Mononuclear cell (primary cell): ENCODE measurements around the gene TMEM72. TPM values are rescaled to one million over a fixed set of nuclear protein-coding genes. Genes with fewer than 3 reads are reported as not detected.

Source experiments
- H3K27me3 ChIP-seq: 2 replicates; pipeline ENCODE4 v1.6.0; 2011; ENCODE audit warnings: low read length, control low read depth; ENCODE audit not compliant: insufficient read depth
- H3K4me1 ChIP-seq: 2 replicates; pipeline ENCODE4 v1.5.1; 2011; ENCODE audit warnings: mild to moderate bottlenecking, low read length, control low read depth; ENCODE audit not compliant: insufficient read depth
- H3K4me3 ChIP-seq: 2 replicates; pipeline ENCODE4 v1.5.1; 2011; ENCODE audit warnings: mild to moderate bottlenecking, low read length, moderate library complexity
- H3K9me3 ChIP-seq: 2 replicates; pipeline ENCODE4 v1.5.1; 2011; ENCODE audit warnings: low read depth, mild to moderate bottlenecking, control low read depth, low read length
- total RNA-seq: library from RNA; depleted of rRNA; stranded (reverse); fragments of >200 nt; gene quantifications from one replicate; pipeline ENCODE4 v1.2.3, GENCODE V29; 2012

The TMEM72 gene
- total RNA-seq, 1 donor = not detected

DNA sequence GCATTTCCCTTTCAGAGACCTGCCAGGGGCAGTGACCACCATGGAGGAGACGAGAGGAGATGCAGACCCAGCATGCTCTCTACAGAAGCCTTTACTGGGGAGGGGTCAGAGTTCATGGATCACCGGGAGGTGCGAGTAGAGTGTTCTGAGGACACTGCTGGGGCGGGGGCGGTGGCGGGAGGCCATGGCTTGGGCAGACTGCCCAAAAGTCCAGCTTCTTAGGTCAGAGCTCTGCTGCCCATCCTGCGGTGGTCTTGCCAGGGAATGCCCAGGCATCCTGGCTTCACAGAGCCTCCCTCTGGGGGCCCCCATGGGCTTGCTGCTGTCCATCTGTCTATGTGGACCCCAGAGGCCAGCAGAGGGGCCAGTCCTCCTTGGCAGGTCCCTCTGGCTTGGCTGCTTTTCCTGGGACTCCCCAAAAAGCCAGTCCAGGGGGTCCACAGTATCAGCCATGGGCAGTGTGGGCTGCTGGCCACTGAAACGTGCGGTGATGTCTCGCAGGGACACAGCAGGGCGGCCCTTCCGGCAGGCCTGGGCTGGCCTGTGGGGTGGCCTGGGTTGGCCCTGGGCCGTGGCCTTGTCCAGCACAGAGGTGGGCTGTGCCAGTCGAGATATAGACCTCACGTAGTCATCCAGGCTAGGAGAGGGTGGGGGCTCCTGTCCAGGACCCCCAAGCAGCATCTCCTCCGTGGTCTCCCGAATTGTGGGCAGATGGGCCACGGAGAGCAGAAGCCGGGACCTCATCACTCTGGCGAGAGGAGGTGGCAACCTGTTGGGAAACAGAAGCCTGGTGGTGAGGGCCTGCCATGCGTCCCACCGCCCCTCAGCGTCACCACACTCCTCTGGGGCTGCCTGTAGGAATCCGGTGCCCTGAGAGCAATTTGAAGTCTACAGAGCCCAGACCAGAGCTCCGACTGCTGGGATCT lies 66.4 kb downstream of the TMEM72 start:
- Histone ChIP-seq H3K9me3 (no peaks in the 10 kb centered on the region), H3K4me1 (peaks cover 43% of the 10 kb centered on the region), H3K27me3 (no peaks in the 10 kb centered on the region), H3K4me3 (no peak overlapping the region)

DNA sequence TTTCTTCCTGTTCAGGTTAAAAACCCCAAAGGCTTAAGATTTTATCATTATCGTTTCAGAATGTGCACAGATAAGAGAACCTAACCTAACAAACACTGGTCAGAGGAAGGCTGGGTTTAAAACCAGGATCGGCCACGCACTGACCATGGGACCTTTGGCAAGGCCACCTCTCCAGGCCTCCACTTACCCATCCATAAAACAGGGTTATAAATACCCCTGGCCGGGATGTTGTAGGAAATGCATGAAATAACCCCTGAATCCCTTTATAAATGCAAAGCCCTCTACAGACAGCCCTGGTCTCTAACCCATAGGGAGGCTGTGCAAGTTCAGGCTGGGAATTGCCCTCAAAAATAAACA lies 67.1 kb downstream of the TMEM72 start:
- peaks cover 37% of the 10 kb centered on the region for H3K4me1 ChIP-seq
- no peak overlapping the region for H3K4me3 ChIP-seq
- H3K27me3 ChIP-seq = no peaks in the 10 kb centered on the region
- no peaks in the 10 kb centered on the region for H3K9me3 ChIP-seq

DNA sequence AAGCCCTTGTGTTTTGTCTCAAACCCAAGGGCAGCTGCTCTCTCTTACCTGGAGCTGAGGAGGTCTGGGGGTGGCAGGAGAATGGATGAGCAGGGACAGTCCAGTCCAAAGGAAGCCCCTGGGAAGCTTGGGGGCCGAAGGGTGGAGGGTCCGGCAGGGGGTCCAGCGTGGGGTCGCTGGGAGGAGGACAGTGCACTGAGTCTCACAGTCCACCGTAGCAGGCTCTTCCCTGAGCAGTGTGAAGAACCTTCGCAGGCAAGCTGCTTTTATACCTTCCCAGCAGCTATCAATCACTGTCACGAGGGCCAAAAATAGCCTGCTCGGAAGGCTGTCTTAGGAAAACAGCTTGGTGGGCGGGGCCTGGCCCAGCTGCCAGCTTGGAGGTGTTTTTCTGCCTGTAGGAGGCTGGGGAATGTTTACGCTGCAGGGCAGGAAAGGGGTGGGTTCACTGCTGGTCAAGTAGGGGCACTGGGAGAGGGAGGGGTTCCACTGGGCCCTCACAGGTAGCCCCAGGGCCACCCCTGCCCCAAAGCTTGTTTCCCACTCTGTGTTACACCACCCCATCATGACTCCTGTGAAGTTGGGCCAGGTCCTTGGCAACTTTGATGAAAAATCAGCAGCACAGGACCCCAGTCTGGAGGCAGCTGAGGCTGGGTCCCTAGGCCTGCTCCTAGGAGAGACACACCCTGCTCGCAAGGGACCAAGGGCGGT lies 67.6 kb downstream of the TMEM72 start, which contains the start of gene DEPP1:
Gene DEPP1 (minus strand): TSS at position 240 of the 711 bp plus-strand sequence. CDS start 779 bp downstream, outside the sequence.
- H3K4me1 ChIP-seq = peaks cover 32% of the 10 kb centered on the region
- no peaks in the 10 kb centered on the region for H3K9me3 ChIP-seq
- no peak within 1 kb of the TSS for H3K4me3 ChIP-seq
- no peaks in the 10 kb centered on the region for H3K27me3 ChIP-seq

DNA sequence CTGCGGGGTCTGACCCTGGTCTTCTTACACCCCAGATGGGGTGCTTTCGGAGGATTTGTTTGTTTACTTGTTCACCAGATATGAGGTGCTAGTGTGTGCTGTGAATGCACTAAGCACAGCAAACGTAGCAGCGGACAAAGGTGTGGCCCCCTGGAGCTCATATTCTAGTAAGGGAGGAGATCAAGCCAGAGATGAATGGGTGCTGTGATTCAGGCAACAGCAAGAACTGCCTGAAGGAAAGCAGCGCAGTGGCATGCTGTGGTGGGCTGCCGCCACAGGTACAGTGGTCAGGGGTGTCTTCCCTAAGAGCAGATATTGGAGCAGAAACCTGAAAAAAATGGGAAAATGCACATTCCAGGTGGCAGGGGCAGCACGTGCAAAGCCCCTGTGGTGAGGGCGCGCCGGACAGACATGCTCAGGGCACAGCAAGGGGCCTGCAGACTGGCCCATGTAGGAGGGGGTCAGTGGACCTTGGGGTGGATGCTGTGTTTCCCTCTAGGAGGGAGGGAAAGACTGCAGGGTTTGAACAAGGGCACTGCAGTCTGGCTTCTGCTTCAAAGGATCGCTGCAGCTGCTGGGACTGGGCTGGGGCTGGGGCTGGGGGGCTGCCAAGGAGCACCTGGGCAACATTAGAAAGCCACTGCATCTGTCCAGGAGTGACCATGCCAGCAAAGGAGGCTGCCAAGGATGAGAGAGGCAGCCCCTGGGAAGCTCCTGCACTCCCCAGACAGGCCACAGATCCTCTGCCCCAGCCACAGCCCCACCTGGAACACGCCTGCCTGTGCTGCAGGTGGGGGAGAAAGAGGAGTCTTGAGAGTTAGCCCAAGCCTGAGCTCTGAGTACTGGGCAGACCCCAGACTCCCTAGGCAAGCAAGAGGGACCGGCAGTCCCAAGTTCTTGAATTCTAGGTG lies 68.4 kb downstream of the TMEM72 start:
- Histone ChIP-seq H3K9me3 (no peaks in the 10 kb centered on the region), H3K4me3 (no peak overlapping the region), H3K4me1 (peaks cover 24% of the 10 kb centered on the region), H3K27me3 (no peaks in the 10 kb centered on the region)

DNA sequence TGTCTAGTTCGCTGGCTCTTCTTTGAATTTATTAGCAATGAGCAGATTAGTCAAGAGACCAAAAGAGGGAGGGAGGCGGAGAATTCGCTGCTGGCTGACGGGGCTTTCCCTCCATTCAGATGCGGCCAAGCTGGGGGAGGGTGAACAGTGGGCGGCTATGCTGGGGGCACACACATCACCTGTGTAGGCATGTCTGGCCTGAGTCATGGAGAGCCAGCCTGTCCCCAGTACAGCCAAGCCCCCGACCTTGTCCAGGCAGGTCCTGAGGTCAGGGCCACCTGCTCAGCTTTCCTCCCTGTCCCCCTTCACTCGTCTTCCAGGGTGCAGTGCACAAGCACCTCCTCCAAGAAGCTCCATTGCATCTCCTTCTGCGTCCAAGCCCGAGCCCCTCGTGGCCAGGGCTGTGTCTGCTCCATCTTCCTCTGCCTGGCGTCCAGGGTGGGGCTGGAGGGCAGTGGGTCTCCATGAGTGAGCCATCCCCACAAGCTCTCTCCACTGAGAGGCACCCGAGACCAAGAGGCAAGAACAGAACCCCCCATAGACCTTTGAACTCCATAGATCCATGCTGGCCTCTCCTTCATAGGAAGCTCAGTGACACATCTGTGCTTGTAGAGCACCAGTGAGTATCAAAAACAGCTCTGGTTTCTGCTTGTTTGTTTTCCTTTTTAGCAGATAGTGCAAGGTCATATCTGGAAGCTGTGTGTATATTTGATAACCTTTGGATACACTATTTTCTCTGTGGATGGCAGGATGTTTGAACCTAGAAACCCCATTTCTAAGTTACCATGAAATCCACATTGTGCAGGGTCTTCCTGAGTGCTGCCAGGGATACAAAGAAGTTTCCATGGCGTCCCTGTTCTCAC lies 69.4 kb downstream of the TMEM72 start:
- no peaks in the 10 kb centered on the region for H3K9me3 ChIP-seq
- H3K4me1 ChIP-seq = peaks cover 17% of the 10 kb centered on the region
- no peaks in the 10 kb centered on the region for H3K27me3 ChIP-seq

DNA sequence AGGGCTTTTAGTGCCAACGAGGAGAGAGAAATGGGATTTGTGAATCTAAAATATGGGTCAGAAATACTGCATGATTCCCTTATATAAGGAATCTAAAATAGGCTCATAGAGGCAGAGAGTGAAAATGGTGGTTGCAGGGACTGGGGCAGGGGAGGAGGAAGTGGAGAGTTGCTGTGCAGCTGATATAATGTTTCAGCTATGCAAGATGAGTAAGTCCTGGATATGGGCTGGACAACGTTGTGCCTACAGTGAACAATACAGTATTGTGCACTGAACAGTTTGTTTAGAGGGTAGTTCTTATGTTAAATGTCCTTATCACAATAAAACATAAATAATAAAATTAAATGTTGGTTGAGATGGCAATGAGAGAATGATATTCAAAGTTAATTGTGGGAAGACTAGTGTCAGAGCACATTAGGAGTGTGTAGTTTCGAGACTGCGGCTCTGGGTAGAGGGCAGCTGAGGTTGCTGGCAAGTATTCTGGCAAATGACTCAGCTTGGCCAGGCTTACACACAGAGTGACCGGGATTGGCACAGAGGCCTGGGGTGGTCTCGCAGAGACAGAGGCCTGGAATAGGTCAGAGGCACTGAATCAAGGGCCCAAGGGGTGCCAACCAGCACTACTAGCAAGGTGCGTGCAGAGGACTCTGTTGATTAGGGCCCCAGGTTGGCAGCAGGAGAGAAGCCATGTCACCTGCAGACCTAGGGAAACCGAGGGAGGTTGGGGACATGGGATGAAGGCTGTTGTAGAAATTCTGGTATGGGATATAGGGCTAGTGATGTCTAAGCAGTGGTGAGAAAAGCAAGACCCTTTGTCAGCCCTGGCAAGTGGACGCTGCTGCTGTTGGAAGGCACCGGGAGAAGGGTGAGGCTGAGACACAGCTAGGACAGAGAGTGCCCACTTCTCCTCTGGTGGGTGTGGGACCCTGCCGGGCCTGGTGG lies 70.3 kb downstream of the TMEM72 start:
- peaks cover 17% of the 10 kb centered on the region for H3K4me1 ChIP-seq
- no peaks in the 10 kb centered on the region for H3K27me3 ChIP-seq

More for the DNA sequence above, 69.4 kb downstream of the TMEM72 start:
- H3K4me3 ChIP-seq = no peak overlapping the region

DNA sequence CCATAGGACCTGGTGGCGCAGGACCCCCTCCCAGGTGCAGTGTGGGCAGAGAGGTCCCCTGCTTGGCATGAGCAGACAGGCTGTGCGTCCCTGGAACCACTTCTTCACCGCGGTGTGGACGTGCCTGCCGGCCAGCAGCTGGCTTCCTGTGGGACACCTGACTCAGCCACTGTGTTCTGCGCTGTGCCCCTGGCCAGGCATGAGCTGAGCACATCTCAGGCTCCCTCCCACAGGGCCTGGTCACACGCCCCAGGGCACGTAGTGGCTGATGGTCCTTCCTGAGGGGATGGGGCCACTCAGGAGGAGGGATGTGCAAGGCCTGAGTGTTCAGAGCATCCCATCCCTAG lies 71.0 kb downstream of the TMEM72 start:
- Histone ChIP-seq H3K27me3 (no peaks in the 10 kb centered on the region), H3K4me3 (no peak overlapping the region), H3K9me3 (no peaks in the 10 kb centered on the region), H3K4me1 (peaks cover 17% of the 10 kb centered on the region)

More for the DNA sequence above, 70.3 kb downstream of the TMEM72 start:
- Histone ChIP-seq H3K9me3 (no peaks in the 10 kb centered on the region), H3K4me3 (no peak overlapping the region)

DNA sequence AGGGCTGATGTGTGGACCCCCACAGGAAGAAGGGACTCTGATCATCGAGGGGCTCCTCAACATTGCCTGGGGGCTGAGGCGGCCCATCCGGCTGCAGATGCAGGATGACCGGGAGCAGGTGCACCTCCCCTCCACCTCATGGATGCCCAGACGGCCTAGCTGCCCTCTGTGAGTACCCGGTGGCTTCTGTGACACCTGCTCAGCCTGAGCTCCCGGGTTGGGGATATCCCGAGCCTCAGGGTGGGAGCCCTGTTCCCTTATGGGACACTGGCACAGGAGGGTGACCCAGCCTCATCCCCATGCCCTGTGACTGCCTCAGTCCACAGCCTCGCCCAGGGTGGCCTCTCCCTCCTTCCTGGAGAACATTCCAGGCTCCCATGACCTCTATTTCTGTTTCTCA lies 71.4 kb downstream of the TMEM72 start:
- peaks cover 15% of the 10 kb centered on the region for H3K4me1 ChIP-seq
- H3K9me3 ChIP-seq = no peaks in the 10 kb centered on the region
- H3K27me3 ChIP-seq = no peaks in the 10 kb centered on the region
- no peak overlapping the region for H3K4me3 ChIP-seq

DNA sequence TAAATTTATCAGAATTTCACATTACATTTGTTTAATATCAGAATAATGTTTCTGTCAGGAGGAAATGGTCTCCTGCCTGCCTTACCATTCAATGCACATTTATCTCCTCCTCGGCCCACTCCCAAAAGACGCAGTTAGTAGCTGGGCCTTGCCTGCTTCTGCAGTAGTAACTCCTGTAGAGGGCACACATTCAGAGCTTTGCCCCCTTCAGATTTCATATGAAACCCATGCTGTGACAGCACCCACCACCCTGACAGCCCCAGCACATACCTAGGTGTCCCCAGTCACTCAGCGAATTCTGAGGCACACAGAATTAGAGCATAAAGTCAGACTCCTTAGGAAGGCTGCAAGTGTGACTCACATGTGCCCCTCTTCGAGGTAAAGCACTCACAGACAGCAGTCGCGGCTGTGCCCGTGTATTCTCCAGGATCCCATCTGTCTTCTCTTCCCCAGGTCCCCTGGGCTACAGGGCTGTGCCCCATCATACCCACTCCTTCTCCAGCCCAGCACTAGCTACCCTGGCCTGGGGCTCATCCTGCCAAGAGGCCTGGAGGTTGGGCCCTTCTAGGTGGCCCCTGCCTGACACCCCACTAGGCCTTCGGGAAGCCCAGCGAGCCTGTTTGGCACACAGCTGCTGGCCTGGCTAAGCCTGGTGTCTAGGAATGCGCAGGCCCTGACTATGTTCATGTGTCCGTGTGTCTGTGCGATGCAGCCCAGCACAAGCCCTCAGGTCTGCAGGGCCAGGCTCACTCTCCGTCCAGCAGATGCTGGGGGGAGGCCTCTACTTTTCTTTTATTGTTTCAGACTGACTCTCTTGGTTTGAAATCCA lies 72.1 kb downstream of the TMEM72 start:
- no peaks in the 10 kb centered on the region for H3K27me3 ChIP-seq
- peaks cover 7% of the 10 kb centered on the region for H3K4me1 ChIP-seq
- no peaks in the 10 kb centered on the region for H3K9me3 ChIP-seq
- H3K4me3 ChIP-seq = no peak overlapping the region

DNA sequence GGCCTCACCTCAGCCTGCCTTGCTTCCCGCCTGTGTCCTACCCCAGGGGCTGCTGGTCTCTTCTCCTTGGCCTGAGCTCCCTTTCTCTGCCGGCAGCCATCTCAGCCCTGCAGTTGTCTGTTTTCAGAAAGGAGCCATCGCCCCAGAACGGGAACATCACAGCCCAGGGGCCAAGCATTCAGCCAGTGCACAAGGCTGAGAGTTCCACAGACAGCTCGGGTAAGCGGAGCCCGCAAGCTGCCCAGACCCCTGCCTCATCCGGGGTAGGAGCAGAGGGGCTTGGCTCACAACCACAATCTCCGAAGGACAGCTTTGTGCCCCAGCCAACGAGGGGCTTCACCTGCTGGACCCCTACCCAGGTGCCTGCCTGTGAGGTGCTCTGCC lies 72.8 kb downstream of the TMEM72 start:
- Histone ChIP-seq H3K9me3 (no peaks in the 10 kb centered on the region), H3K4me3 (no peak overlapping the region), H3K4me1 (peaks cover 2% of the 10 kb centered on the region), H3K27me3 (no peaks in the 10 kb centered on the region)

DNA sequence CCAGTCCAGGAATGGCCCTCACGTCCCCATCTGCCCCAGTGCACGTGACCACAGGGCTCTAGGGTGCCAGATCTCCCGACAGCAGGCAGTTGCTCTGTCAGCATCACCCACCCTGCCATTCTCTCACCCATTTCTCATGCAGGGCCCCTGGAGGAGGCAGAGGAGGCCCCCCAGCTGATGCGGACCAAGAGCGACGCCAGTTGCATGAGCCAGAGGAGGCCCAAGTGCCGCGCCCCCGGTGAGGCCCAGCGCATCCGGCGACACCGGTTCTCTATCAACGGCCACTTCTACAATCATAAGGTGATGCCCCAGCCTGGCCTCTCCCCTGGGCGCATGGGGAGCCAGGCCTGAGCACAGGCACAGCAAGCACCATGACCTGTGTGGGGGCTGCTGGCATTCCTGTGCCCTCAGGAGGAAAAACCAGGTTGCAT lies 73.5 kb downstream of the TMEM72 start:
- Histone ChIP-seq H3K4me1 (no peaks in the 10 kb centered on the region), H3K9me3 (no peaks in the 10 kb centered on the region), H3K4me3 (no peak overlapping the region), H3K27me3 (no peaks in the 10 kb centered on the region)

DNA sequence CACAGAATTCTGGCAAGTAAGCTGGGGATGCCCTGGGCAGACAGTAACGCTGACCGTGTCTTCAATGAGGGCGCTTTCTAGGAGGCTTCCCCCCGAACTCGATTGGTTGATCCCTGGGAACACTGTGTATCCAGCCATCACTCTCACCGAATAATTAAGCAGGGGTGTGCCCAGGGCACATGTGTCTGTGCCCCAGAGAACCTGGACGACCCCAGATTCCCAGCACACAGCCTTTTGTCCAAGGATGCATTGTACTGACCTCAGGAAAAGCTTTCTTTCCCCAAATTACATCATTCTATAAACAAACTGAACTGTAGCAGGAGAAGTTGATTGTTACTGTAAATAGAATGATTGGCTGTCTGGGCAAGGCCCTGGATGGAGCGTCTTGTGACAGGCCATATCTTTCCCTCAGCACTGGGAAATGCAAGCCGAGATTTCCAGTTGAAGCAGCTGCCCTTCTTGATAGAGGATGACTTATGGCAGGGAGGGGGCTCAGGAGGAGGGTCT lies 74.1 kb downstream of the TMEM72 start:
- Histone ChIP-seq H3K4me1 (no peaks in the 10 kb centered on the region), H3K27me3 (no peaks in the 10 kb centered on the region), H3K9me3 (no peaks in the 10 kb centered on the region)

More for the DNA sequence above, 74.1 kb downstream of the TMEM72 start:
- H3K4me3 ChIP-seq = no peak overlapping the region
